Measurements from ENCODE around the gene NR5A2.

NR5A2 gene

DNA sequence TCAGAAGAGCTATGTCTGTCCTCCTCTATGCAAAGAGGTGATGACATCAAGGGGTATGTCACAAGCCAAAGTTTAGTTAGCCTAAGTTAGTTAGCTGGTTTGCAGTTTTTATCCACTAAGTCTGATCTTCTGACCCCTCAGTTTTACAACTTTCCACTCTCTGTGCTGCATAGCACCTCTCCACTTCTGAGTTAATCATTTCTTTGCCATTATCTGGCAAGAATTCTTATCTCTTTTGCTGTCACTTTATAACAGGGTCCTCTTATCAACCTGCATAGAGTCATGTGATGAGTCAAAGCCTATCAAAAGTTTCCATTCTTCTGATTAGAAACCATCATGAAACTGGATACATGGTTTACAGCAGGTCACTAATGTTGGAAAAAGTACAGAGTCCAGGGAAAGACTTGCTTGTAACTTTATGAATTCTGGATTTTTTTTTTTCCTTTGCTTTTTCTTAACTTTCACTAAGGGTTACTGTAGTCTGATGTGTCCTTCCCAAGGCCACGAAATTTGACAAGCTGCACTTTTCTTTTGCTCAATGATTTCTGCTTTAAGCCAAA lies at the start of gene NR5A2:
NR5A2 (plus strand) TSS at position 447 of the 560 bp plus-strand sequence. CDS start 138 bp downstream, outside the sequence.
- FAIRE-seq, result no peak

DNA sequence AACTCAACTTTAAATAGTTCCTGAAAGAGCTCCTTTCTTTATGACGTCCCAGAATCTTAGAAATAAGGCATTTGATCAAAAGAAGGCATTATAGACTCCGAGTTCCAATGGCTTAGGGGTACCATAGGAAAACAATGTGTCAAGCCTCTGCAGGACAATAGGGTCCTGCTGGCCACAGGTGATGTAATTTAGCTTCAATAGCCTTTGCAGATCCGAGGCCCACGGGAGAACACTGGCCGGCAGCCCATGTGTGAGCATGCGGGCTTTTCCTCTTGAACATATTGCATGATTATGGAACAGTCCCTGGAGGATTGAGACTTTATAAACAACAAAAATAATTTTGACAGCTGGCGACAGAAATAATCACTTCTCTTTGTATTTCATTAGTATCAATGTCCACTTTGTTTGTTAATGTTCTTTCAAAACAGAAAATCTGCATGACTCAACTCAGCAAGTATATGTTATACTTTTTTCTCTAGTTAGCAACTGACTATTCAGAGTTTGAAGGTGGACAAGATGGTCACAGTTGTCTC lies 49.0 kb upstream of the NR5A2 start:
- FAIRE-seq, result no peak

DNA sequence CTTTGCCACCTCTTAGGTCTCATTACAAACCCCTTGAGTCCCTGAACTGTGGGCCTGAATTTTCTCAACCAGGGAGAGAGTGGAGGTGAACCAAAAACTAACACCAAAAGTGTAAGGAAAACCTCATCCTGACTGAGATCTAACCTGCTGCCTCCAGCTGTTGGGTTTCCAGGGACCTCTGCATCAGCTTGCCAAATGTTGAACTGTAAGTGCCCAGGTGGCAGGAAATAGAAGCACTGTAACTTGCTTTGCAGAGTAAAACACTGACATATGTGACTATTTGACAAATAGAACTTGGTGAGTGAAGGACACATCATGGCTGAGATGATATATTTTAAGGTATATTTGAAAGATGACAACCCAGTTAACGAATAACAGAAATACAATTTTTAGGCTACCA lies 48.4 kb upstream of the NR5A2 start:
- FAIRE-seq, result no peak

DNA sequence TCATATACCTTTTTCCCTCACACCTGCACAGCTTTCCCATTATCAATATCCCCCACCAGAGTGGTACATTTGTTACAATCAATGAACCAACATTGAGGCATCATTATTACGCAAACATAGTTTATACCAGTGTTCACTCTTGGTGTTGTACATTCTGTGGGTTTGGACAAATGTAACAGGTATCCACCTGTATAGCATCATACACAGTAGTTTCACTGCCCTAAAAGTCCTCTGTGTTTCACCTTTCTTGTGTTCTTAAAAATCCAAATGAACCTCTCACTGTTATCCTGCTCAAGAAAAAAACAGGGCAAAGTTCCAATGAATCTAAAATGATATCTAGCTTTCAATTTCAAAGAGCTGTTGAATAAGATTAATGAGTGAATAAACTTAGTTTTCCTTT lies 45.9 kb upstream of the NR5A2 start:
- FAIRE-seq, result no peak

DNA sequence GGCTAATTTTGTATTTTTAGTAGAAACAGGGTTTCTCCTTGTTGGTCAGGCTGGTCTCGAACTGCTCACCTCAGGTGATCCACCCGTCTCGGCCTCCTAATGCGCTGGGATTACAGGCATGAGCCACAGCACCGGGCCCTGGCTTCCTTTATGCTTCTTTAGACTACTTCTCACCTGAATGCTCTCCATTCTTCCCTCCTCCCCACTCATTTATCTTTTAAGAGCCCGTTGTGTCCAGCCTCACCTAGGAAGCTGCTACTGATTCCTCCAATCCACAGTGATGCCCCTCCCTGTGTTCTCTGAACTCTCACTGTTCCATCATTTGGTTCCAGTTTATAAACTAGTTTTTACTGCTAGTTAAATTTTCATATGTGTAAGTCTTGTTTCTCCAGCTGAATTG lies 44.9 kb upstream of the NR5A2 start:
- no peak for FAIRE-seq

DNA sequence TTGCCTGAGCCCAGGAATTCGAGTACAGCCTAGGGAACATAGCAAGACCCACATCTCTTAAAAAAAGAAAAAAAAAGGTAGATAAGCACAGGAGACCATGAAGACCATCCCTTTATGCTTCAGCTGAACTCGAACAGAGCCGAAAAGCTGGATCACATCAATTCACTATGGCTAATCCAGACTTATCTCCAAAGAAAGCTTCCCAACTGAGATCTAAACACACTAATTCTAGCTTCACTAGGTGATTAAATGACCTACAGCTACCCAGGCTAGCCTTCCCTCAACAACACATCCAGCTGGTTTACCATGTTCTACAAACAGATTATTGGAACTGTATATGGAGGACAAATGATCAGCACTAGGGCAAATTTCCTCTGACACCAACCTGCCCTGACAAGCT lies 44.0 kb upstream of the NR5A2 start:
- no peak for FAIRE-seq

DNA sequence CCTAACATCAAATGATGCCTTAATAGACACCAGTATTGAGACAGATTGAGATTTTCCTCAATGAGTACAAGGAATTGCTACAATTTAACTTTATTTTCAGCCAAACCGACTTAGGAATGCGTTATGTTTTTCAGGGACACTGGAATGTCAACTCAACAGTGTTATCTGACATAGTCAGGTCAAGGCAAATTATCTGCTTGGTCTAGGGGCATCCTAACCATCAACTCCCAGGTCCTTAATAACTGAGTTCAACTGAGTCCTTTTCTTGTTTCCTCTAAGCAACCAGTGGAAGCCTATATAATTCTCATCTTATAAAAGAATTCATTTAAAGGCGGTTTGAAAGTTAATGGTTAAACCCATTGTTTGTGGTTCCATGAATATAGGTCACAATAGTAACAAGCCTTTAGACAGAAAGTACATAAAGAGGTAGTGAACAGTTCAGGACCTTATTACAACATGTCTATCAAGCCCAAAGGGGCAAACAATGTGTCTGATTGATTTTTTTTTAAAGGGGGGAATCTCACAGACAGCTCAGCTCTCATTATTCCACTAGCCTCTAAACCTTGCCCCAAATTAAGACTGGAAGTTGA lies 32.3 kb upstream of the NR5A2 start:
- FAIRE-seq, result no peak

DNA sequence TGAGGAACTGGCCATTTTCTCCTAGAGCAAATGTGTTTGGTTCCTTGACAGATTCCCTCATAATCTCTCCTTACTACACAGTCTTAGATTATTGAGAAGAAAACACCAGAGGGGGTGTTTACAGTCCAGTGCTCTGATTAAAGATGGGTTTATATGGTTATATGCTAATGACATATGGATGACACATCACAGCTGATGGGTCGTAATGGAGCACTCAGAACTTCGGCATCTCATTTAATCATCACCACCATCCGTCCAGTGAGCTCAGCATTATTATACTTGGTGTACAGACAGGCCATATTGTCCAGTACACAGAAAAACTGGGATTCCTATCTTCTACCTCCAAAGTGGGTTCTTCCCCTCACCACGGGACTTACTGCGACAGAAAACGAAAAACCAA lies 22.3 kb upstream of the NR5A2 start:
- no peak for FAIRE-seq

DNA sequence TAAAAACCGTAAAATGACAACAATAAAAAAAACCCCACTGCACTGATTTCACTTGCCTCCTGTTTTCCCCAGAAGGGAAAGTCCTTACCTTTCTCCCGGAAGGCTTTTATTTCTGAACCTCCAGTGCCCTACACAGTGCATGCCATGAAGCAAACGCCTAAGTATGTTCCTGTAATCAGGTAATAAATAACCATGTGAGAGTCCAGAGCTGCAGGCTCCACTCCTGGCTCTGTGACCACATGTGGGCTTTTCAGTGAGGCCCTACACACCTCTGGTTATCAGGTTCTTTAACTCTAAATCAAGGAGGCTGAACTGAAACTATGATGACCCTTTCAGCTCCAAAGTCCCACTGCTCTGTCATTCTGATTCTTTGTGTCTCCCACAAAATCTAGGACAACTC lies 20.8 kb upstream of the NR5A2 start:
- FAIRE-seq, result no peak

DNA sequence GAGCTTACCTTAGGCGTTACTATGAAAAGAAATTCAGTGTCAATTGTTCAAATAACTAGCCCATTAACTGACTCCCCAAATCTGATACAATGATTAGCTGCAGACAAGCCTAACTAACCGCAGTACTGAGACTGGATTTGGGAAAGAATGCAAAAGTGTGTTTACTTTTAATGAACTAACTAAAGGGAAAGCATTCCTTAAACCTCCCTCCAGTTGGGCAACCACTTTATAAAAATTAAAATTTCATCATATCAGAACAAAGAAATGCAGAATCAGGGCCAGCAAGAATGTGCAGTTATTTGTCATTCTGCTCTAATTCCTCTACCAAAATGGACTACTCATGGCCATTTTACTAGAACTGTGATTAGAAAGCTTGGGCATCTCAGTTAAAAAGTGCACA lies 11.7 kb upstream of the NR5A2 start:
- no peak for FAIRE-seq

DNA sequence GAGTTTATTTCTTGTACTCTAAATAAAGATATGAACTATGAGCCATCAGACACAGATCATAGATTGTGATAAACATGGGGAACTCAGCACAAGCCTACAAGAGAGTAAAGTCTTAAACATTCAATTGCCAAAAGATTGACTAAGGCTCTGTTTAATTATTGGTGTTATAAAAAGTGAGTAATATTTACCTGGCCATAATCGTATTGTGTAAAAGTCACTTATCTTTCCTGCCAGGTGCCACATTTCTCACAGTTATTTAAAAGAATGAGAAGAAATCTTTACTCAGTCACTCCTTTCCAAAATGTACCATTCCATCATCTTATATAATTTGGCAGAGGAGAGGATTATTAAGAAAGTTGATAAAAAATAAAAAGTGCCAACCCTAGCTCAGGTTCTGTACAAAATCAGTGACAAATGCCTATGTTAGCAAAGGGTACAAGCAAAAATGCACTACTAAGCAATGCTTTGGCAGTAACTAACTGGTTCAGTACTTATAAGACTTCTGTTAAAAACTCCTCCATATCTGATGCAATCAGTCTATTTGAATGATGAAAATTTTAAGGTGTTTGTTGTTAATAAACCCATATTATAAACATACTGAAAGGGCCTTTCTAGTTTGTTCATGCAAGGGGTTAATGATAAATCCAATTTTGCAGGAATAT lies 5.8 kb upstream of the NR5A2 start:
- no peak for FAIRE-seq

DNA sequence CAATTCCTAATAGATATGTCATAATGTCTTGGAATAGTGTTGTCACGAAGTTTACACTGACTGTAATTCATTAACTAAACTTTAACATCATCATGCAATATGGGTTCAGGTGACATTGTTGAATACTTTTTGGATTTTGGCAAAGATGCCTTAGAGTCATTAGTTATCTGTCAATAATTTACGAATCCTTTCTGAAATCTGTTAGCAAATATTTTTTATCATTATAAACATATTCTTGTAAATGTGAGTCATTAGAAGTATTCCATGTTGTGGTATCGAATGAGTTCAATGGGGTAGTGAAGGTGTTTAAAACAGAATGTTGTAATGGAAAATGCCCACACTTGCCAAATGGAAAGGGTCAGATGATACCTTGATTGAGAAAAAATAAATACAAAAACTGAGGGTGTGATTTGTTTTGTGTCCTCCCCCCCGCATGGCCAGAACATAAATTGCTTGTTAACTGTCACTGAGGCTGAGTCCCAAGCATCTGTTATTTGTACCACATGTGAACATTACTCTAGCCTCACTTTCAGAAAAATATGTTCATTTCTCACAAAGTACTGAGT lies 5.2 kb upstream of the NR5A2 start:
- no peak for FAIRE-seq

DNA sequence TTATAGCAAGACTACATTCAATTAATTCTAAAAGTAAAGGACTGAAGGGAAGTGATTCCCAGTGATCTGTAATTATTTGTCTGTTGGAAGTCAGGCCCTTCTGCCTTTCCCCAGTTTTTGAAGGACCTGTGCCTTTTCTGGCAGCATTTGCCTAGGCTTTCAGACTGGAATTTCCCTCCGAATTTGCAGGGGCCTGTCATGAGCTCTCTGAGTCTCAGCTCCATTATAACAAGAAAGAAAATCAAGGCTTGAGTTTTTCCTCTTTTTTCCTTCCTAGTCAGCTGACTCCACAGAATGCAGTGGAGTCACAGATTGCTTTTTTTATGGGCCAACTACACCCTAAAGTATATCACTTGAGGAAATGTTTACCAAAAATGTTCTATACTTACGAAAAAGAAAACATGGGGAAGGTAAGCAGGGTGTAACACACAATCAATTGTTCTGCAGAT lies 1.1 kb downstream of the NR5A2 start:
- no peak for FAIRE-seq

DNA sequence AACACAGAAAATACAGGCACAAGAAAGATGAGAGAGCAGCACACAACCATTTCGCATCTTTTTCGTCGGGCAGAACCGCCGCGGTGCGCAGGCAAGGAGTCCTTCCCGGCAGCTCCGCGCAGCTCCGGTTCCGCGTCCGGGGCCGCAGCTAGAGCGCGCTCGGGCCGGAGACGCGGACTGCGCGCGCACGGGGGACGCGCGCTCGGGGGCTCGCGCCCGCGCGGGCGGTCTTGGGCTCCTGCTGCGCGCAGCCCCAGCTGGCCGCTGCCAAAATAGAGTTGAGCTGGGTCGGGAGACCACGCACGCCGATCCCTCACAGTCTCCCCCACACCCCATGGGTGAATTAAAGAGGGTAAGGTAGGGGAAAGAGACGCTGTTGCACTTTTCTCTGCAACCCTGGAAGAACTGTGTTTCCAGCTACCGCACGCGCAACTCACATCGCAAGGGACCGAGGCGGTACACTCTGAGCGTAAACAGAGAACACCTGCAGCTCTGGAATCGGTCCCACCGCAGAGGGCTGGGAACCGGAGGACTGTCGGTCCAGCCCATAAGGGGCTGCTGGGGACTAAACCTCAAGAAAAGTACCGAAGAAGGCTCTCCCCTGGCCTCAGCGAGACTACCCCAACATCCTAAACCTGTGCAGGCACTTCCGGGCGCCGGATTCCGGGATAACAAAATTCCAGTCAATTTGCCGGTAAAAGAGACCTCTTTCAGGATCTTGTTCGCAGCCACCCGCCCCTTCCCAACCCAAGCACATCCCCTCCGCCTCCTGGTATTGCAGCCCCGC lies 1.7 kb downstream of the NR5A2 start:
- no peak for FAIRE-seq

DNA sequence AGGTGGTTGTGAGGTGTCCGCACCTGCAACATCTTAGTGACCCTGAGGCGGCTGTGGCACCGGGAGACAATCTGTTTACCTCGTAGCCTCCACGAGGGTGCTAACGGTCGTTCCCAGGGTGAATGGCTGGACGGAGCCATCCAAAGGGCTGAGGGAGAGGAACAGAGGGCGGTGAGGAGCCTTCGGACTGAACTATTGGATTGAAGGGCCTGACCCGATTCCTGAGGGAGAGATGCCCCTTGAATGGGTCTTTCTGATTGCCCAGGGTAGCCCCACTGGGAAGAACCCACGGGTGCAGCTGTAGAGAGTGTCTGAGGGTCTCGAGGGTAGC lies 2.3 kb downstream of the NR5A2 start:
- no peak for FAIRE-seq

DNA sequence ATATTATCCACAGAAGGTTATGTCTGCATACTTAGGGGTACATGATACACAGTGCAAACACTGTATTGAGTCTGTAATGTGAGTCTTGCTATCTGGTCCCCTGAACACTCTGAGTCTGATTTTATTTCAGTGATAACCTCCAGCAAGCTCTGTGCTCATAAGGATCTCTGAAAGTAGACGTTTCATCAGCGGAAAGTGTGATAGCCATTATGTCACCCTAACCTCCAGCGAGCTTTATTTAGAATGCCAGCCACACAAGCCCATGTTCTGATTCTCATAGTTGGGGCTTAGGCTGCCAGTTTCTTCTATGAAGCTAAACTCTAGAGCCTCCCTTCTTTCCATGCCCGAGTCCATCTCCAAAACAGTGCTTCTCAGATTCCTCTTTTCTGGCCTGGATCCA lies 3.3 kb downstream of the NR5A2 start:
- FAIRE-seq, result no peak

DNA sequence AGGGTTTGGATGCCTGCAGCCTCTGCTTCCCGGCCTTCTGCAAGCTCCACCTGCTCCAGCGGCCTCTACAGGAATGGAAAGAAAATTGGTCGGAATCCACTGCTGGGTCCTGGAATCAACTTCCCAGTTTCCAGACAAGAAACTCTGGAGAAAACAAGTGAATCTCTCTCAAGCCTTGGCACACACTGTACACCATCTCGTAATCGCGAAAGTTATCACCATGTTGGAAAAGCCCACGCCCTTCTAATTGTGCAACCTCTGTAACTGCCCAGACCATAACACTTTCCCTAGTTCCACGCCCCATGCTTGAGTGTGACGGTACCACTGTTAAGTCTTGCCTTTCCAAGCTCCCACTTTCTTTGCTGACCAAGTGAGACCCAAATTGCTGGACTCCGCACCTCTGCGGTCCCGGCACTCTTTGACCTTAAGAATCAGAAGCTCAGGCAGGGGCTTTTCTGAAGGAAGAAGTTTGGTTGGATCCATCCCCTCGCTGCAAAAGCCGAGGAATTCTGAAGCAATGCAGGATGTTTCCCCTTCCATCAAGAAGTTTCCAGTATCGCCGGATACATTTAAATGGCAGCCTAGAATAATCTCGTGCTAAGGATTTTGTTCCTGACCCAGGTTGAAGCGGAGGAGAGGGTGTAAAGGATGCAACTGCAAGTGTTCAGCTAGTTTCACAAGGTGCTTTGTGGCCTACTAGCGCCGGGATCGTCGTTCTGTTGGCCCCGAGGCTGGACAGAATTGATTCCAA lies 6.2 kb downstream of the NR5A2 start:
- FAIRE-seq, result no peak

DNA sequence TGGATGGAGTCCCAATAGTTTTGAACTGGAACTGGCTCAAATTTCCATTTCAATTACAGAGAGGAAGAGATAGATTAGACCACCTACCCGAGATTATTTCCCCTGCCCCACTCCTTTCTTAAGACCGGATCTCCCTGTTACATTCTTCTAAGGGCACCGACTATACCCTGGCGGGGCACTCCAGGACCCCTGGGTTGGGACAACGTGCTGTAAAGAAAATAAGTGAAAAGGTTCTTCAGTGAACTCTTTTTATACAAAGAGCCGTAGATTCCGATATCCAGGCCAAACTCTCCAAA lies 6.7 kb downstream of the NR5A2 start:
- FAIRE-seq, result no peak

DNA sequence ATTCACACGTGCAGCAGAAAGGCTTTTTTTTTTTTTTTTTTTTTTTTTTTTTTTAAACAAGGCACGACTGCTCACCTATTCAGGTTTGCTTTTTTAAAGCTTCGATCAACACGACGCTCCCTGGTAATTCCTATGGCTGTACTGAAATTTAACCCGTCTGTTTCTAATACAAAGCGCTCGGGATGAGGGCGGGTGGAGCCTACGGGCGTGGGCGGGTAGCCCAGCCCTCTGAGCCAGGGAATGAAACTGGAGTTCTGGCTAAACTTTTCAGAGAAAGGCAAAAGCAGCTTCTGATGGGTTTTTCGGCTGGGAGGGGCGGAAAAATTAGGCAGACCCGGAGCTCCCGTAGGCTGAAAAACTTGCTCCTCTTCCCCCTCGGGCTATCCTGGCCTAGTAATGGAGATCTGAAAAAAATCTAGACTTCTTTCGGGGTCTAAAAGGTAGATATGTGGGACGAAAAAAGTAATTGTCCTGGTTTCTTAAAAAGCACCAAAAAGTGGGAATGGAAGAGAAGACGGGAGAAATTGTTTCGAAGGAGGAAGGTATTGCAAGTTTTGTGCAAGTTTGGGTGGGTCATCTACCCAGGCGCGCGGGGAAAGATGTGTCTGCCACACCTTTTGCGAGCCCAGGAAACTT lies 7.4 kb downstream of the NR5A2 start:
- FAIRE-seq, result no peak

DNA sequence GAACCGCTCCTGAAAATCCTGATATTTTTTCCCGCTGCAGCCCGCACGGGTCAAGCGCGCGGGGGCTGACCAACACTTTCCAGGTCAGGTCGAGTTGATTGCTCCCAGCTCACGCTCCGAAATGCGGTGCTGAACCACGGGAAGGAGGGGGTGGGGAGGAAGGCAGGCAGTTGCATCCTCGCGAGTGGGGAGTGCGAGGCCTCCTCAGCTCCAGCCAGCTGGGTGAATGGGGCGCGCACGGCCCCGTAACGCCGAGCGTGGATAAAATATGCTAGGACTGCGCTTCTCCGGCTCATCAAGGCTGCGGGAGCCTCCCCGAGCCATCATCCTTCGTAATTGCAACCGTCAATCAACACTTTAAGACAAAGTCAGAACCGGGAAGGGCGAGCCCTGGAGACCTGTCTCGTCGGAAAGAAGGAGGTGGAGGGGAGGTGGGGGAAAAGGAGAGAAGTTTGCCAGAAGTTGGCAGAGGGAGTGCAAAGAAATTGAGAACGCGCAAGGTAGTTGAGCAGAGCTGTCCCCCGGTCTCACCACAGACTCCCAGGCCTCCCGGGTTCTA lies 8.0 kb downstream of the NR5A2 start:
- no peak for FAIRE-seq

DNA sequence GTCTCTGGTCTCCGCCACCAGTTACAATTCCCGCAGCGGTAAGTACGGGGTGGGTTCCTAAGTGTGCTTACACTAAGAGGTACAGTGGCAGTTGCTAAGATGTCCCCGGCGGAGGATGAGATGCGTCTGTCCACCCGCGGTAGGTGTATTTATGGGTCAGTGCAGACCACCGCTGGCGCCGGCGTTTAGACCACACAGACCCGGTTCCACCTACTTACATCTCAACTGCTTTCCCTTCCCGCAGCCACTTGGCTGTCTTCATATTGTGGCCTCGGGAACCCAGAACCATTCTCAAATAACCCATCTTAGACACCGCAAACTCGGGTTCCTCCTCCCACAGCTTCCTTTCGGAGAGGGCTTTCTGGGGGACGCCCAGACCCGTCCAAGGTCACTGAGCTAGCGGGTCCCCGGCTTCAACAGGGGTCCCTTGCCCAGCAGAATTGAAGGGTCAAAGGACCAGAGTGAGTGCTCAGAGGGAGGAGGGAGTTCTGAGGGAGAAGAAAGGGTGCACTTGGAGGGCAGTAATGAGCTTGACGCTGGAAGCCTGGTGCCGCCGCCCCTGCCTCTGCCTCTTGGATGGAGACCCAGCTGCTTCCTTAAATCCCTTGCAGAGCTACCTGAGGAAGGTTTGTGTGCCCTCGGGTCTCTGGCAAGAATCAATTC lies 8.6 kb downstream of the NR5A2 start:
- no peak for FAIRE-seq

Measured in TTC549 (cell line).